ENCODE data around the gene TRAPPC2L. TPM values are rescaled to one million over a fixed set of nuclear protein-coding genes. Genes with fewer than 3 reads are reported as not detected.

The TRAPPC2L gene
- polyA plus RNA-seq, 3 donors: 38.8 to 89.3 (median 82.4) TPM

DNA sequence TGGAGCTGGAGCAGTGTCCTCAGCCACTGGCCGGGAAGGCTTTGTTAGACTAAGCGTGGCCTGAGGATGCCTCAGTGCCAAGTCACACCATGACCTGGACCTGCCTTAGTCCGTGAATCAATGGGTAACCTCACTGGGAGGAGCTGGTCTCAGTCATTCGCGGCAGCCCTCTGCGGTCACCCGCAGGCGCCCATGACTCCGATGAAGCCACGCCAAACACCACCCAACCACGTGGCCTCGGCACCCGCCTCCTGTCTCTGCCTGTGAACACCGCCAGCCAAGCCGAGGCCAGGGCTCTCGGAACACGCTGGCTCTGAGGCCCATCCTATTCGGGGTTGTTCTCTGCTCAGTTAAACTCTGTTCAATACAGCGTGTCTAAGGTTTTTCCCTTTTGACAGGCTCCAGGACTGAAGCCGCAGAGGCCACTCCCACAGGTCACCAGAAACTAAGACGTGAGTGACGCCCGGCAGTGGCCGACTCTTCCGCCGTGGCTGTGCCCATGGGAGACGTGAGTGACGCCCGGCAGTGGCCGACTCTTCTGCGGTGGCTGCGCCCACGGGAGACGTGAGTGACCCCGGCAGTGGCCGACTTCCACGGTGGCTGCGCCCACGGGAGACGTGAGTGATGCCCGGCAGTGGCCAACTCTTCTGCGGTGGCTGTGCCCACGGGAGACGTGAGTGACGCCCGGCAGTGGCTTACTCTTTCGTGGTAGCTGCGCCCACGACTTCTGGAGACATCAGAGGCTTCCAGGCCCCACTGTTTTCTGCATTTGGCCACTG lies 26.4 kb downstream of the TRAPPC2L start:
- DNase-seq: no peak
- H3K27ac ChIP-seq (ENCODE audit: low read depth in 1 of 2, low read length in 2 of 2): peak overlapping the region in 1 of 2 donors; percentile 14
- H3K9ac ChIP-seq (ENCODE audit: insufficient read depth, low read length, poor library complexity, severe bottlenecking): no peak overlapping the region
- H4K20me1 ChIP-seq (ENCODE audit: insufficient read depth, low read length): peaks cover 98% of the 10 kb centered on the region
- TF ChIP-seq, protein P1, sequence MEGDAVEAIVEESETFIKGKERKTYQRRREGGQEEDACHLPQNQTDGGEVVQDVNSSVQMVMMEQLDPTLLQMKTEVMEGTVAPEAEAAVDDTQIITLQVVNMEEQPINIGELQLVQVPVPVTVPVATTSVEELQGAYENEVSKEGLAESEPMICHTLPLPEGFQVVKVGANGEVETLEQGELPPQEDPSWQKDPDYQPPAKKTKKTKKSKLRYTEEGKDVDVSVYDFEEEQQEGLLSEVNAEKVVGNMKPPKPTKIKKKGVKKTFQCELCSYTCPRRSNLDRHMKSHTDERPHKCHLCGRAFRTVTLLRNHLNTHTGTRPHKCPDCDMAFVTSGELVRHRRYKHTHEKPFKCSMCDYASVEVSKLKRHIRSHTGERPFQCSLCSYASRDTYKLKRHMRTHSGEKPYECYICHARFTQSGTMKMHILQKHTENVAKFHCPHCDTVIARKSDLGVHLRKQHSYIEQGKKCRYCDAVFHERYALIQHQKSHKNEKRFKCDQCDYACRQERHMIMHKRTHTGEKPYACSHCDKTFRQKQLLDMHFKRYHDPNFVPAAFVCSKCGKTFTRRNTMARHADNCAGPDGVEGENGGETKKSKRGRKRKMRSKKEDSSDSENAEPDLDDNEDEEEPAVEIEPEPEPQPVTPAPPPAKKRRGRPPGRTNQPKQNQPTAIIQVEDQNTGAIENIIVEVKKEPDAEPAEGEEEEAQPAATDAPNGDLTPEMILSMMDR (IDR thresholded peaks at IDR 0.05): no peak
- no peak overlapping the region for H2AFZ ChIP-seq (ENCODE audit: insufficient read depth, low read depth, low read length, poor library complexity, severe bottlenecking)
- H3K4me3 ChIP-seq (replicated peaks in 1 of 3; ENCODE audit: low read depth in 2 of 3, low read length in 3 of 3): no peak overlapping the region
- intact Hi-C loops (cut with micrococcal nuclease): no loop called here
- no peak overlapping the region for H3K4me2 ChIP-seq (replicated peaks; ENCODE audit: extremely low read depth, low read length, poor library complexity, severe bottlenecking)
- H3K79me2 ChIP-seq (ENCODE audit: insufficient read depth, low read length): no peaks in the 10 kb centered on the region
- Mint-ChIP-seq H3K36me3 (peaks cover 50 to 91% of the 10 kb centered on the region in 2 donors), H3K4me3 (no peak overlapping the region), H3K27me3 (ENCODE audit: low read depth in 3 of 3) (no peaks in the 10 kb centered on the region), H3K4me1 (no peaks in the 10 kb centered on the region), H3K27ac (no peak overlapping the region), H3K9me3 (peaks cover 0 to 9% (median 0%) of the 10 kb centered on the region in 7 donors)
- whole genome bisulfite sequencing (ENCODE audit: insufficient coverage): 96% methylated on average over 47 of the region's 49 CpGs
- H3K4me1 ChIP-seq (ENCODE audit: control insufficient read depth in 1 of 2, insufficient read depth in 2 of 2, low read length in 2 of 2): no peaks in the 10 kb centered on the region
- peaks cover 87 to 93% of the 10 kb centered on the region in 2 donors for H3K36me3 ChIP-seq (replicated peaks in 1 of 2; ENCODE audit: control insufficient read depth in 1 of 2, insufficient read depth in 2 of 2, low read length in 2 of 2)
- no peaks in the 10 kb centered on the region for H3K27me3 ChIP-seq (ENCODE audit: control insufficient read depth in 2 of 2, insufficient read depth in 2 of 2, low read length in 2 of 2)
- H3K9me3 ChIP-seq (replicated peaks in 1 of 2; ENCODE audit: control insufficient read depth in 1 of 2, insufficient read depth in 1 of 2, low read length in 2 of 2): peaks cover 0 to 7% of the 10 kb centered on the region in 2 donors

DNA sequence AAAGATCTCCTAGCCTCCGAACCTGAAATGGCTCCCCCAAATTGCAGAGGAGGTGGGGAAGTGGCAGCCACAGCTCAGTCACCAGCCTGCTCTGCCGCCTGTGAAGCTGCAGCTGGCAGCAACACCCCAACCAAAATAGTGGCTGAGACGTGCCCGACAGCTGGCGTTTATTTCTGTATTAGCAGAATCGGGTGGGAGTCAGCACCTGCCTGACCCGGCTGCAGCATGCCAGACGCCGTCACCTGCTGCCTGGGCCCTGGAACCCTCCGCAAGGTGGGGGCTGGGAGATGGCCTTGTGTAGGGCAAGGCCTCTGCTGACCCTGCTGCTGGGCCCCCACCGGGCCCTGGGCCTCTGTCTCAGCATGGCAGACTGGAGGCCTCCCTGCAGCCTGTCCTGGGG lies 27.0 kb downstream of the TRAPPC2L start:
- Histone ChIP-seq H3K9ac (ENCODE audit: insufficient read depth, low read length, poor library complexity, severe bottlenecking) (no peak overlapping the region), H3K27me3 (ENCODE audit: control insufficient read depth in 2 of 2, insufficient read depth in 2 of 2, low read length in 2 of 2) (no peaks in the 10 kb centered on the region), H3K9me3 (replicated peaks in 1 of 2; ENCODE audit: control insufficient read depth in 1 of 2, insufficient read depth in 1 of 2, low read length in 2 of 2) (peaks cover 0 to 7% of the 10 kb centered on the region in 2 donors), H3K4me3 (replicated peaks in 1 of 3; ENCODE audit: low read depth in 2 of 3, low read length in 3 of 3) (no peak overlapping the region), H3K79me2 (ENCODE audit: insufficient read depth, low read length) (no peaks in the 10 kb centered on the region), H3K27ac (ENCODE audit: low read depth in 1 of 2, low read length in 2 of 2) (no peak overlapping the region), H2AFZ (ENCODE audit: insufficient read depth, low read depth, low read length, poor library complexity, severe bottlenecking) (no peak overlapping the region), H3K4me1 (ENCODE audit: control insufficient read depth in 1 of 2, insufficient read depth in 2 of 2, low read length in 2 of 2) (no peaks in the 10 kb centered on the region), H3K36me3 (replicated peaks in 1 of 2; ENCODE audit: control insufficient read depth in 1 of 2, insufficient read depth in 2 of 2, low read length in 2 of 2) (peaks cover 81 to 87% of the 10 kb centered on the region in 2 donors), H3K4me2 (replicated peaks; ENCODE audit: extremely low read depth, low read length, poor library complexity, severe bottlenecking) (no peak overlapping the region), H4K20me1 (ENCODE audit: insufficient read depth, low read length) (peaks cover 98% of the 10 kb centered on the region)
- no peaks in the 10 kb centered on the region for H3K4me1 Mint-ChIP-seq
- H3K27ac Mint-ChIP-seq: no peak overlapping the region
- TF ChIP-seq, protein P1 (IDR thresholded peaks at IDR 0.05): no peak
- WGBS (ENCODE audit: insufficient coverage): 100% methylated on average over 5 of the region's 11 CpGs
- peaks cover 0 to 9% (median 0%) of the 10 kb centered on the region in 7 donors for H3K9me3 Mint-ChIP-seq
- DNase-seq: no peak
- H3K4me3 Mint-ChIP-seq: no peak overlapping the region
- no peaks in the 10 kb centered on the region for H3K27me3 Mint-ChIP-seq (ENCODE audit: low read depth in 3 of 3)
- intact Hi-C loops (cut with micrococcal nuclease): no loop called here
- H3K36me3 Mint-ChIP-seq: peaks cover 46 to 85% of the 10 kb centered on the region in 2 donors
